ENCODE data around the gene NDE1. TPM values are rescaled to one million over a fixed set of nuclear protein-coding genes. Genes with fewer than 3 reads are reported as not detected.

The NDE1 gene
- polyA plus RNA-seq, 1 of the 3 experiments (the other 2 are of a cell fraction): 27.9 TPM

DNA sequence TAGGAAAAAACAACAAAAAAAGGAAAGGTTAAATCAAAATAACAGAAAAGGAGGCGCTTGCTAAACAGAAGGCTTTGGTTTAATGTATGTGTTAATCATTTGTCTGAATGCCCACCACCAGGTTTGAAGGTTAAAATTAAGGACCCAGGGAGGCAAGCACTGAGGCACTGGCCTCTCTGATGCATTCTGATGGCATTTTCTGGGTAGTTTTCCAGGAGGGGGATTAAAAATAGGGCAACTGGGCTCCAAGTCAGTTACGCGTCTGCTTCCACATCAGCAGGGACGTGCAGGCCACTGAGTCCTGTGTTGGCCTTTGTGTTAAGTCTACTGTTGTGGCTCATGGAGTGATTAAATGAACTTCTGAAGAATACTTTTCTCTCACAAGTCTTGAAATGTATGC is 34.0 kb upstream of the NDE1 start:
- Histone ChIP-seq H3K36me3 (replicated peaks in 1 of 2; ENCODE audit: control insufficient read depth in 1 of 2, insufficient read depth in 2 of 2, low read length in 1 of 2) (peaks cover 48 to 67% of the 10 kb centered on the region in 2 experiments), H2AFZ (ENCODE audit: low read depth) (no peak overlapping the region), H3K9ac (no peak overlapping the region), H3K27me3 (ENCODE audit: insufficient read depth) (no peaks in the 10 kb centered on the region), H3K27ac (ENCODE audit: low read depth in 2 of 2, low read length in 1 of 2) (no peak overlapping the region), H3K9me3 (no peaks in the 10 kb centered on the region), H3K4me1 (ENCODE audit: control insufficient read depth in 1 of 2, insufficient read depth in 2 of 2, low read depth in 1 of 2, low read length in 1 of 2) (peaks cover 0 to 10% of the 10 kb centered on the region in 2 experiments; a peak in 1 of 4 replicates), H3K4me2 (no peak overlapping the region), H3F3A (replicated peaks; ENCODE audit: insufficient read depth) (no peaks in the 10 kb centered on the region), H3K79me2 (ENCODE audit: insufficient read depth) (no peaks in the 10 kb centered on the region), H3K4me3 (ENCODE audit: low read depth in 2 of 2, low read length in 1 of 2) (no peak overlapping the region), H4K20me1 (ENCODE audit: insufficient read depth) (no peaks in the 10 kb centered on the region), H3K9me2 (no peaks in the 10 kb centered on the region)
- ChIA-PET POLR2A (no interaction called here), CTCF (no interaction called here)
- 97% methylated on average over 4 of the region's 4 CpGs for WGBS (ENCODE audit: low lambda C conversion rate)
- no peak for DNase-seq
- TF ChIP-seq FOXJ3 (CRISPR knock-in tag; IDR thresholded peaks at IDR 0.05): no peak
- TF ChIP-seq CTCF (IDR thresholded peaks at IDR 0.05): no peak
- TF ChIP-seq MEF2A (IDR thresholded peaks at IDR 0.05; ENCODE audit: borderline replicate concordance, low read depth): no peak
- no peak for TF ChIP-seq NFIC (IDR thresholded peaks at IDR 0.05; ENCODE audit: borderline replicate concordance)
- no peak for TF ChIP-seq YY1 (IDR thresholded peaks at IDR 0.05; ENCODE audit: low read depth)
- no peak for TF ChIP-seq CHD2 (IDR thresholded peaks at IDR 0.05; ENCODE audit: low read length, partially characterized antibody)
- no peak for TF ChIP-seq MAX (IDR thresholded peaks at IDR 0.05; ENCODE audit: low read depth)
- TF ChIP-seq FOSL2 (IDR thresholded peaks at IDR 0.05; ENCODE audit: borderline replicate concordance, low read depth): no peak
- TF ChIP-seq, protein P1, sequence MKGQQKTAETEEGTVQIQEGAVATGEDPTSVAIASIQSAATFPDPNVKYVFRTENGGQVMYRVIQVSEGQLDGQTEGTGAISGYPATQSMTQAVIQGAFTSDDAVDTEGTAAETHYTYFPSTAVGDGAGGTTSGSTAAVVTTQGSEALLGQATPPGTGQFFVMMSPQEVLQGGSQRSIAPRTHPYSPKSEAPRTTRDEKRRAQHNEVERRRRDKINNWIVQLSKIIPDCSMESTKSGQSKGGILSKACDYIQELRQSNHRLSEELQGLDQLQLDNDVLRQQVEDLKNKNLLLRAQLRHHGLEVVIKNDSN (IDR thresholded peaks at IDR 0.05; ENCODE audit: borderline replicate concordance, low read depth): no peak
- no peak for TF ChIP-seq SIN3A (IDR thresholded peaks at IDR 0.05; ENCODE audit: borderline replicate concordance, low read depth, low read length)
- TF ChIP-seq TAF1 (IDR thresholded peaks at IDR 0.05; ENCODE audit: borderline replicate concordance, low read depth, low read length): no peak
- no peak for TF ChIP-seq GATA2 (CRISPR knock-in tag; IDR thresholded peaks at IDR 0.05)
- no peak for TF ChIP-seq PBX3 (IDR thresholded peaks at IDR 0.05)
- no peak for TF ChIP-seq RXRA (IDR thresholded peaks at IDR 0.05; ENCODE audit: borderline replicate concordance, low read depth)
- no peak for TF ChIP-seq MXI1 (IDR thresholded peaks at IDR 0.05; ENCODE audit: low read depth, low read length)

All from SK-N-SH (cell line).